ENCODE data around the gene CNIH3.
"Not testable (repeated sequence)": the region's sequence is repeated elsewhere in the genome, so short reads cannot be mapped to it uniquely, and the experiment has no call there.

- TF ChIP-seq EZH2 (IDR thresholded peaks at IDR 0.05); POLR2AphosphoS5 (IDR thresholded peaks at IDR 0.05; ENCODE audit: borderline replicate concordance, low read depth, low read length); FOXP2 (optimal IDR thresholded peaks at IDR 0.05; ENCODE audit: control extremely low read depth, extremely low read length, insufficient read depth): not testable (repeated sequence)
These were observed 70.0 kb downstream of the CNIH3 start for GRCh38 chr1:224686140-224686539.

Measured in SK-N-MC (cell line).